NCI-H2227 (cell line): Measurements from ENCODE around the gene CLEC16A.

Experiments used
- DNase-seq: peaks from one replicate; lab custom pipeline; 2025; ENCODE audit not compliant: unreplicated experiment; lab: John Stamatoyannopoulos, UW

Gene CLEC16A

DNA sequence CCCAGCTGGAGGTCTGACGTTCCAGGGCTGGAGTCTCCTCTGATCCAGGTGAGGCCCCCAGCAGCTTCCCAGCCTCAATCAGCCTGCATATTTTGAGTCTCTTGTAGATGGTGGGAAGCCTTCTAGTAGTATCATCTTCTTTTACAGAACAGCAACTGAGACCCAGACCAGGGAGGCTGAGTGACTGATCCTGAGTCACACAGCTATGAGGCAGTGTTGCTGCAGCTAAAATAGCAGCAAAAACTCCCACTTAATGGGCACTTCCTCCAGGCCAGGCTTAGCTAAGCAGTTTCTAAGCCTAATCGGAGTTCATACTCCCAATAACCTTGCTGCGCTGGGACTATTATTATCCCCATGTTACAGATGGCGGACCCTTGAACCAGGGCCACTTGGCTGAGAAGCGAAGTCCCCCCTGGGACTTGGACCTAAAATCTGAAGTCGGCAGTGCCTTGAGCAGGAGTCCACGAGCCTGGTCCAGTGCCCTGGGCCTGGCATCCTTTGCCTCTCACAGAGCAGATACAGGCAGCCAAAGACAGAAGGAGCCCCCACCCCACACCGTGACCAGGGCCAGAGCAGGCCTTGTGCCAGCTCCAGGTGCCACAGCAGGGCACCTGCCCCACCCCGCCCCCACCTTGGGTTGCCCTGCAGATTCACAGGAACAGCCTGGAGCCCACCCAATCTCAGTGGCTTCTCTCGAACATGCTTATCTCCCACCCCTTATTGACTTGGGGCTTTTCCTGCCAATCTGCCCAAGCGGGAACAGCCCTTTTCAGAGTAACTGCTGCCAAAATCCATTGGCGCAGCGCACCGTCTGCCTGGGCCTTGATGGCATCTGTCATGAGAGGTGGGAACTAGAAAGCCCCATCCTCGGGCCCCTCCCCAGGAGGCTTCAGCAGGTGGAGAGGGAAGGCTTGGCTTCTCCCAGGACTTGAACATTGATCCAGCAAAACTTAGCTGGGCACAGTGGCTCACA, 246.5 kb downstream of the CLEC16A start:
- no peak for DNase-seq

DNA sequence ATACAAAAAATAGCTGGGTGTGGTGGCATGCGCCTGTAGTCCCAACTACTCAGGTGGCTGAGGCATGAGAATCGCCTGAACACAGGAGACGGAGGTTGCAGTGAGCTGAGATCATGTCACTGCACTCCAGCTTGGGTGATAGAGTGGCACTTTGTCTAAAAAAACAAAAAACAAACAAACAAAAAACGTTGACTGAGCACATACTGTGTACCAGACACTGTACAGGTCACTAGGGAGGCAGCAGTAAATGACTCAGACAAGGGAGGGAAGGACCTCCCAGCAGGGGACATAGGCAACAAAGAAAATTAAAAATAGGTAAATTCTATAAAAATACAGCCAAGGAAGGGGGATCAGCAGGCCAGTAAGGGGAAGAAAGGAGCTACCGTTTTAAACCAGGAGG, 247.3 kb downstream of the CLEC16A start:
- no peak for DNase-seq

DNA sequence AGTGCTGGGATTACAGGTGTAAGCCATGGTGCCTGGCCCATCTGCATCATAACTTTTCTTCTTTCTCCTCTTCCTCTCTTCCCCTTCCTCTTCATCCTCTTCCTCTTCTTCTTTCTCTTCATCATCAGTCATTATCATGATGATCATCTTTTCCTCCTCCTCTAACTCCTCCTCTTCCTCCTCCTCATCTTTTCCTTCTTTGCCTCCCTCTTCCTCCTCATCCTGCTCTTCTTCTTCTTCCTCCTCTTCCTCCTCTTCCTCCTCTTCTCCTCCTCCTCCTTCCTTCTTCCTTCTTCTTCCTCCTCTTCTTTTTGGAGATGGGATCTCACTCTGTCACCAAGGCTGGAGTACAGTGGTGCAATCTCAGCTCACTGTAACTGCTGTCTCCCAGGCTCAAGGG, 249.1 kb downstream of the CLEC16A start:
- no peak for DNase-seq

DNA sequence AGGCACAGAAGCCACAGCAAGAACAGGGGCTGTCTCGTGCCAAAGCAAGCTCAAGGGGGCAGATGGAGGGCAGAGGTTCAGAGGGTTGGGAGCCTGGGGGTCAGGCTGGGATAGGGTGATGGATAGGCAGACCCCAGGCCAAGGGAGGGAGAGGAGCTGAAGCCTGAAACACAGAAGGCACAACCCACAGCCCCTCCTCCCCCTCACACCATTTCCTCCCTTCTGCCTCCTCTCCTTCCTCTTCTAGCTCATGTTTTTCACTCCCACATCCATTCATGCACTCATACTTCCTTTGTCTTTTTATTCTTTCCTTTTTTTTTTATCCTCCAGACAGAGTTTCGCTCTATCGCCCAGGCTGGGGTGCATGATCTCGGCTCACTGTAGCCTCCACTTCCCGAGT, 250.5 kb downstream of the CLEC16A start:
- no peak for DNase-seq

DNA sequence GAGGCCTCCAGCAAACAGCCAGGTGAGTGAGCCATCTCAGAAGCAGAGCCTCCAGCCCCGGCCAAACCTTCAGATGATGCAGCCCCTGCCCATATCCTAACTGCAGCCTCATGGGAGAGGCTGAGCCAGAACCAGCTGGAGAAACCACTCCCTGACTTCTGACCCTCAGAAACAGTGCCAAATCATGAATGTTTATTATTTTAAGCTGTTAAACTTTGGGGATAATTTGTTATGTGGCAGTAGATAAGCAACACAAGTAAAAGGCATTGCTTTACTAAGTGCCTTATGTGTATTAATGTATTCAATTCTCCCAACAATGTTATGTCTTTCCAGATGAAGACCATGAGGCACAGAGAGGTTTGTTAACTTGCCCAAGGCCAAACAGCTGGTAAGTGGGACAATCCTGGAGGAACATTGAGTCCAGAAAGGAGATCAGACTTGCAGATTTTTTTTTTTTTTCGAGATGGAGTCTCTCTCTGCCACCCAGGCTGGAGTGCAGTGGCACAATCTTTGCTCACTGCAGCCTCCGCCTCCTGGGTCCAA, 252.0 kb downstream of the CLEC16A start:
- DNase-seq, result no peak

DNA sequence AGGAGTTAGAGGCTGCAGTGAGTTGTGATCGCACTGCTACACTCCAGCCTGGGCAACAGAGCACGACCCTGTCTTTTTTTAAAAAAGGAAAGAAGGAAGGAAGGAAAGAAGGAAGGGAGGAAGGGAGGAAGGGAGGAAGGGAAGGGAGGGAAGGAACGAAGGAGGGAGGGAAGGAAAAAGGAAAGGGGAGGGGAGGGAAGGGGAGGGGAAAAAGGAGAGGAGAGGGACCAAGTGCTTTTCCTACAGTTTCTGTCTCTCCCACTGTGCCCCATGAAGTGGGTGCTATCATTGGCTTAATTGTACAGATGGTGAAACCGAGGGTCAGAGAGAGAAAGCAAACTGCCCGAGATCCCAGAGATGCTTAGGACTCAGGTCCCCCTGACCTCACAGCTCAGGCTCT, 254.0 kb downstream of the CLEC16A start:
- no peak for DNase-seq

DNA sequence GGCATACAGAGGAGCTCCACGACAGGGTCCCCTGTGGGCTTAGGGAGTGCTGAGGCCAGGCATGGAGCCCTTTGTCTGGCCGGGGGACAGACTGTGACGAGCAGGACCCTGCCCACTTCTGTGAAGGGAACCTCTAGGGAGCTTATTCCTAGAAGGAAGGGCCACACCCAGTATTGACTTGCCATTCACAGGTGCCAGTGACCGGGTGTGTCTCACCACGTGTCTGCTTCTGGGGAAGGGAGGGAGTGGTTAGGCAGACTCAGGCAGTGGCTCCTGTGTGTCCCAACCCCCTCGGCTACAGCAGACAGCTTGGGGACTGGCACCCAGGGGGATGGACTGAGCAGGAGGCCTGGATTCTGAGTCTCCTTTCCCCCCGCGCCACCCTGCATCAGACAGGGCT, 254.5 kb downstream of the CLEC16A start:
- no peak for DNase-seq

DNA sequence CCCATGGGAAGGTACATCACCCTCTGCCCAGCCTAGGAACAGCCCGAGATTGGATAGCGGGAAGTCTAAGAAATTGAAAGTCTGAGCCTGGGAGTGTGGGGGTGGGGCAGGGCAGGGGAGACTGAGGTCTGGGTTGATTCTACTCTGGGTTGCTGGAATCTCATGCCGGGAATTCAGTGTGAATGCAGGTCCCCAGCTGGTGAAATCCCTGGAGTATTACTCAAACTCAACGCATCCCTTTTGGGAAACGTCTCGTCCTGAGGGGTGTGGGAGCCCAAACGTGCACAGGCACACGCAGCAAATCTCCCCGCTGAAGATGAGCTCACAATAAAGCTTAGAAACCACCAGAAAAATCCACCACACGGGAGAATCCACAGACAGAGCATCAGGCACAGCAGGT, 256.2 kb downstream of the CLEC16A start:
- DNase-seq, result no peak

DNA sequence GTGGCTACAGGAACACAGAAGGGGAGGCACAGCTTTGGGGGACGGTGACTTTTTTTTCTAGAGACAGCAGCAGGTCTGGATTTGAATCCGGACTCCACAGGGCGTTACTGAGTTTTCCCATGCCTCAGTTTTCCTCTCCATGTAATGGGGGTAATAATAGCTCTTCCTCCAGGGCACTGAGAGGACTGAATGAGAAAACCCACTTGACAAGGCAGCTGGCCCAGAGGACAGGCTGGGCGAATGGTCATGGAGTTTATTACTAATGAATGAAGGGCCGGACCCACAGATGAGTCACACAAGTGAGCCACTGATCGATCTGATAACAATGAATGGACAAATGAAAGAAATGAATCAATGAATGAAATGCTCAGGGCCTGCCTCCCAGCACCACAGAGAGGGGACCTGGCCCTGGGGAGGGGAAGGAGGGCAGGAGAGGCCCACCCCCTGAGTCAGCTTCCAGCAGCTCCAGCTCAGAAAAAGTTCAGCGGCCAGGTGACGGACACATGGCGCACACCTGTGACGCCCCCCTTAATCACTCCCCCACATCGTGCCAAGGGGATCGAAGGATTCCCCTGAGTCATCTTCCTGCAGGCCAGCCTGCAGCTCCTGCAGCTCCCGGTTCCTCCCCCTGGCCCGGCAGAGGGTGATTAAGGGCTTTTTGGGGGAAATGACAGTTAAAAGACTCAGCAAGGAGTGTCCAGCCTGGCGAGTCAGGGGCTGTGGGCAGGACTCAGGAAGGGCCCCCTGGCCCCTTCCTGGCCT, 257.3 kb downstream of the CLEC16A start:
- no peak for DNase-seq

DNA sequence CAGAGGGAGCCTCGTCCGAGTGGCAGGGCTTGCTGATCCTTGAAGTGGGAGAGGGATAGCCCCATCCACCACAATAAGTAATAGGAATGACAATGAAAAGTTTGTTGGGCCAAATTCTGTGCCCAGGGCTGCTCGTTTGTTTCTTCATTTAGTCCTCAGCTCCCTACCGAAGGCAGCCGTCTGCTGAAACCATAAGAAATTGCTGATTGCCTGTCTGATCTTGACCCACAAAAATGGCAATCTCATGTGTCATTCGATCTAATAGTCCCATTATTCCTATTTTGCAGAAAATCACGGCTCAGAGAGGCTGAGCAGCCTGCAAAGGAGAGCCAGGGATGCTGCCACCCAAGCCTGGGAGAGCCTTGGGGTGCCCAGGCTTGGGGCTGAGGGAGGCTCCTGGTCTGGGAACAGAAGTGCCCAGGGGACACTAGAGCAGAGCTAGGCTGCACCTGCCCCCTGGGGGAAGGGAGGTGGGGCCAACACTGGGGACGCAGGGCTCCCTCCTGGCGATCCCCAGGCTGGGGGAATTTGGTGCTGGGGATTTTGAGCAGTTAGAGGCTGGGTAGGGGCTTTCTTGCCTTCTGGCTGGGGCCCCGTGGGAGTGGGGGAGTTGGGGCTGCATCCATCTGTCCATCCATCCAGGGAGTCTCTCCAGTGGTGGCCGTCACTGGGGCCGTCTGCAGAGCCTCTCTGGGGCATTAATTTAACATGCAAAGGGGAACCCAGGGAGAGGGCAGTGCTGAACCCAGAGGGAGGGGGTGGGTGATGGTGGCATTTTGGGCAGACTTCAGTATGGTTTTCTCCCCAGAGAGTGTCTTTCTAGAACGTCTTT, 258.1 kb downstream of the CLEC16A start:
- no peak for DNase-seq

DNA sequence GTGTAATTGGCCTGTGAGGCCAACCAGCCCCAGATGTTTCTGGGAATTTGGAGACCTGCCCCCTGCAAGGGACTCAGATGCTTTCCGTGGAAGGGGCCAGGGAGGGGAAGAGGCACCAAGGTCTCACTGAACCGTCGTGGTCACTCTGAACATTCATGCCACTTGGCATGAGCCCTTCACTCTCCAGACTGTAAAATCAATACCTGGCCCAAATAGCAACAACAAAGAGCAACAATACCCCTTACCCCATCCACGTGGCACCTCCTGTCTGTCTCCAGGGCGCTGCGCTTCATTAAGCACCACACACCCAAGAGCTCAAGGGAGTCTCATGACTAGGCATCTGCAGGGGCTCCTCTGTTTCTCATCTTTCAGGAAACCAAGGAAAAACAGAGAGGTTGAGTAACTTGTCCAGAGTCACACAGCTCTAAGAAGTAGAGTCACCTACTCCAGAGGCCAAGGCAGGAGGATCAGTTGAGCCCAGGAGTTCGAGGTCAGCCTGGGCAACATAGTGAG, 258.8 kb downstream of the CLEC16A start:
- no peak for DNase-seq

DNA sequence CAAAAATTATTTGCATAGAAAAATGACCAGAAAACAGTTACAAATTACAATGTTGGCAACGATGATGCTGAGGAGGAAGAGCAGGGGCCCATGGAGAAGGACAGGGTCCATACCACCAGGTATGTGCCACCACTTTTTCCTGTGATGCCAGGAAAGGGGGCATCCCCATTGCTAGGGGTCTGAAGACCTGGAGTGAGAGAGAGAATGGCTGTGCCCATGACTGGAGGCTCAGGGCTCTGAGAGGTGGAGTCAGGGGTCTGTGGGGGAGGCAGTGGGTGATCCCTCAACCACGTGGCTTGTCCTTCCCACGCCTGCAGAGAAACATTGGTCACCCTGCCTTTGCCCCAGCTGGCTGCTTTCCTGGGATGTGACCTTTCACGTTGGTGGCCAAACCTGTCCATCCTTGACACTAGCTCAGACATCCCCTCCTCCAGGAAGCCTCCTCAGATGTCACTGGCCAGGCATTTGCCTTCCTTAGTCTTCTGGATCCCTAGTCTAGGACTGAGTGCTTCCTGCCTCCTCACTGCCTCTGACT, 260.2 kb downstream of the CLEC16A start:
- DNase-seq, result no peak

DNA sequence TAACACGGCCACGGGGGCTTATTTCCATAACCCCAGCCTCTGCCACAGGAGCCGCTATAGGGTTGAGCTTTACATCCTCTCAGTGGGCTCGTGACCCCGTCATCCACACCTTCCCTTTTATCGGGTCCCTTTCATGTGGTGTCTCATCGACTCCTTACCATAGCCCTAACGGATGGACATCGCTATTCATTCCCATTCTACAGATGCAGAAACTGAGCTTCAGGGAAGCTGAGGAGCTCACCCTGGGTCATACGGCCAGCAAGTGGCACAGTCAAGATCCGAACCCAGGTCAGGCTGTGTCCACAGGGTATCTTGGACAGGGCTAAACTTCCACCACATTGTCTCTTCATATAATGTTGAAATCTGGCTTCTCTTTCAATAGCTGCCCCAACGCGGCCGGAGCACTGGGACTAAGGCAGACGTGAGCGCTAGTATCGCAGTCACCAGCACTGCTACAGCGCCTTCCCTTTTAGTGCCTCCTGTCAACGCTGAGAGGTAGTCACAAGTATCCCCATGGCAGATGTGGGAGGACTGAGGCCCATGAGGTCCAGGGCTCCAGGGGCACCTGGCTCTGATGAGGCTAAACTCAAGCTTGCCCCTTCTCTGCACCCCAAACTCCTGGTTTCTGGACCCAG, 260.8 kb downstream of the CLEC16A start:
- DNase-seq, result no peak

DNA sequence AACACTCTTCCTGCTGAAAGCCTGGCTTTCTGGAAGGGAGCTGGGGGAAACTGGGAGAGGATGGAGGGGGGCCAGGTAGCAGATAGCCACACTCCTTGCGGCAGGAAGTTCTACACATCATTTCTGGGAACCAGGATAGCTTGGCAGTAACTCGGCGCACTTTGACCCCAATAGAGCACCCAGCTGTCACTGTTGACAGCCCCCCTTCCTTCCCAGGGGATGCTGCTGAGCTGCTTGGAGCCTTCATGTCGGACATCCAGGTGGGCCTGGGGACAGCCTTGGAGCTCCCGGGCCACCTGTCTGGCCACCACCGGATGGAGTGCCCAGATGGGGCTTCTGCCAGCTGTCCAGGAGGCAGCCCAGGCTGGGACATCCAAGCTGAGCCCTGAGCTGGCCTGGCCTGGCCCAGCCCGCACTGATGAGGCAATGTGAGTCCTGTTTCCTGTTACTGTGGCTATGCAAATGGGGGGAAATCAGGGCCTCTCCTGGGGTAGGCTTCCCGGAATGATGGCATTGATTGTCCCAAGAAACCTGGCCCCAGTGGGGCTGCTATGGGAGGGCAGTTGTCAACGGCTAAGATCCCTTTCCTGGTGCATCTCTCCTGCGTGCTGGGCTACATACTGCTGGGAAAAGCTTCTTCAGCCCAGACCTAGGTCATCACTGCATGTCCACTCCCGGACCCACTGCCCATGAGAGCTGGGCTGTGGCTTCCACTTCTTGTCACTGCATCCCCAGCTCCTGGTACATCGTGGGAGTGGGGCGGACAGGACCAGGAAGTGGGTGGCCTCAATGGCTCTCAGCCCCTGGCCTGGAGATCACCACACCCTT, 261.6 kb downstream of the CLEC16A start:
- DNase-seq, result no peak

DNA sequence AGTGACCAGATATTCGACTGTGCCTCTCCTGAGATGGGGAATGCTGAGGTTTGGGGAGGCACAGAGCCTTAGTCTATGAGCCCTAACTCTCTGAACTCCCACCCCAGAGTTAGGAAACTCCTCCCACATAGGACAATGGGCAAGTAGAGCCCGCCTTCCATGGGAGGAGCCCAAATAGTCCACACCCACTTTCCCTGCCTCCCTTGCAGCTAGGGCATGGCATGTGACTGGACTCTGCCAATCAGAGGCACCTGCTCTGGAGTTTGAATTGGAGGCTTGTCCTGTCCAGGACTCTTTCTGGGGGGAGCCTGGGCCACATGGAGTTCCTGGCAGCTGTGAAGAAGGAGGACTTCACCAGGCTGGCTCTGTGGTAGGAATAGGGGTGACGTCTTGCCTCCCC, 263.3 kb downstream of the CLEC16A start:
- no peak for DNase-seq

DNA sequence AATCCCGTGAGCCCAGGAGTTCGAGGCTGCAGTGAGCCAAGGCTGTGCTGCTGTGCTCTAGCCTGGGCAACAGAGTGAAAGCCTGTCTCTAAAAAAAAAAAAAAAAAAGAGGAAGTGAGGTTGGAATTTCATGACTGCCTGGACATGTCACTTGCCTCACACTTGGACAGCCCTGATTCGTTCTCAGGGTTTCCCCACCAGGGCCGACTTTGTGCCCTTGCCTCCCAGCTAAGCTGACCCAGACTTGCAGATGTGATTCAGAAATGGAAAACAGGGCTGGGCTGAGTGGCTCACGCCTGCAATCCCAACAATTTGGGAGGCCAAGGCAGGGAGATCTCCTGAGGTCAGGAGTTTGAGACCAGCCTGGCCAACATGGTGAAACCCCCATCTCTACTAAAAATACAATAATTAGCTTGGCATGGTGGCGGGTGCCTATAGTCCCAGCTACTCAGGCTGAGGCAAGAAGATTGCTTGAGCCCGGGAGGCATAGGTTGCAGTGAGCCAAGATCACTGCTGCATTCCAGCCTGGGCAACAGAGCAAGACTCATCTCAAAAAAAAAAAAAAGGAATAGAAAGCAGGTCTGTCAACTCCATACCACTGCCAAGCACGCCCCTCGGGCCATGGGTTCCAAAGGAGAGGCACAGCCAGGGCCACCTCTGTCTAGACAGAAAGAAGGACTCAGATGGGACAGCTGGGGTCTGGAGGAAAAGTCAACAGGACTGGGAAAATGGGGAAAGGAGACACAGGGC, 264.7 kb downstream of the CLEC16A start:
- DNase-seq, result no peak

DNA sequence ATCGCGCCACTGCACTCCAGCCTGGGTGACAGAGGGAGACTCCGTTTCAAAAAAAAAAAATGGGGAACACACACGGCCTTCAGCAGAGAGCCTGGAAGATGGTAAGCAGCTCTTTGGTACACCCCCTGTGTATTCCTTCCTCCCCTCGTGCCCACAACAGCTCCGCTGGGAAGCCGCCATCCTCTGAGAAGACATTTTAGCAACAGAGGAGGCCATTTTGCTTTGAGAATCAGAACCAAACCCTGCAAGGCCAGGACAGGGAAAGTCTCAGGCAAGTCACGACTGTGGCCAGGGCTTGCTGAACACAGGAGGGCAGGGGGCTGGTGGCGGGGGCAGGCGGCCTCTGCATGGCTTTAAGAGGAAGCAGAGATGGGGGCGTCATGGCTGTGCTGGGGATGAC, 265.9 kb downstream of the CLEC16A start:
- DNase-seq, result no peak
